GM21515 (cell line): ENCODE measurements around the gene C1QTNF2.

Experiments used
- ATAC-seq: cut with Tn5 transposase; IDR thresholded peaks from one replicate; pipeline ENCODE4 v1.9.1; 2021; ENCODE audit not compliant: unreplicated experiment

Gene C1QTNF2

DNA sequence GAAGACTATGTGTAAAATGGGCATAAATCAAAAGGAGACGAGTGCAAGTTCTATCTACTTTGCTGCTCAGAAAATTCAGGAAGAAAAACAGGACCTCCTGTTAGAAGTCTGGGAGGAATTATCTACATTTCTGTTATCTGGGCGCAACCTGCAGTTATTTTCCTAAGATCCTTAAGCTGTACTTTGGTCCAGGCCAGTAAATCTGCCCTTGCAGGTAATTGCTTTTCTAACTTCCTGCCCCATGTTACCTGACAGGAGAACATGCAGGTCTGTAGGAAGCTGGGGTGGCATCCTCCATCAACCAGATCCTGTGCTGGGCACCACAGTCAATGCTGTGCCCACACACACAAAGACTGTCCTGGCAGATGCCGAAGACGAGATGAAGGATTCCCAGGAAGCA, 63.7 kb downstream of the C1QTNF2 start:
- no peak for ATAC-seq

- ATAC-seq = no peak
Observed at GRCh38 chr5:160305319-160305718, 65.1 kb downstream of the C1QTNF2 start.

GRCh38 chr5:160303690-160304089, 66.7 kb downstream of the C1QTNF2 start:
- ATAC-seq = no peak

- ATAC-seq = no peak
Observed at GRCh38 chr5:160298189-160298588, 72.2 kb downstream of the C1QTNF2 start.

DNA sequence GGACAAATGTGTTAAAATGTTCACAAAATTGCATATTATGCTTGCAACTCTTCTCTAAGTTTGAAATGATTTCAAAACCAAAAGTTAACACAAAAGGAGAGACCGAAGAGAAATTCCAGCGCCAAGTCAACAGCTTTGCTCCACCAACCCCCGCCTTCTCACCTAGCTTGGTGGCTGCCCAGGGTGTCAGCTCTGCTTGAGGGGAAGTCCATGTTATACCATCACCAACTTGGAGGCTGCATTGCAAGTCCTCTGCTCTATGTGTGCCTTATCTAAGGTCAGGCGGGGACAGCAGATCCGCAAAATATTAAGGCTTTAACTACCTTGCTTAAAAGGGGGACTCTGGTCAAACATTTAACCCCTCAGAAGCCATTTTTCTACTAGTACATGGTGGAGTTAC, 72.7 kb downstream of the C1QTNF2 start:
- ATAC-seq = no peak
